GM12892 (cell line): ENCODE data around the gene ARL6IP4.

ENCODE experiments used
- DNase-seq: peaks from one replicate; pipeline ENCODE4 v3.0.0; 2011; ENCODE audit not compliant: insufficient read length
- FAIRE-seq: peaks from 2 replicates; lab custom pipeline; 2011; peaks lifted over from hg19 to GRCh38; lab: Jason Lieb, UNC
- POLR2A ChIP-seq: IDR thresholded peaks from 2 replicates; pipeline ENCODE4 v1.6.1; 2011; ENCODE audit warnings: low read depth, low read length, control low read depth
- POLR2AphosphoS5 ChIP-seq: IDR thresholded peaks from 2 replicates; pipeline ENCODE4 v1.6.1; 2011; ENCODE audit warnings: low read depth, low read length, control low read depth
- TAF1 ChIP-seq: IDR thresholded peaks from 2 replicates; pipeline ENCODE4 v1.6.1; 2011; ENCODE audit warnings: low read depth, mild to moderate bottlenecking, control low read depth, low read length, borderline replicate concordance

The ARL6IP4 gene

GRCh38 chr12:122988612-122989212 lies 8.2 kb downstream of the ARL6IP4 start:
- DNase-seq, result no peak
- FAIRE-seq, result no peak
- TF ChIP-seq POLR2A (no peak), TAF1 (no peak), POLR2AphosphoS5 (no peak)

- no peak for FAIRE-seq
- no peak for TF ChIP-seq TAF1
- no peak for TF ChIP-seq POLR2A
- TF ChIP-seq POLR2AphosphoS5, result no peak
- no peak for DNase-seq
Observed at GRCh38 chr12:122989225-122989839, 8.9 kb downstream of the ARL6IP4 start.

- DNase-seq, result no peak
- no peak for TF ChIP-seq TAF1
- TF ChIP-seq POLR2A, result no peak
- TF ChIP-seq POLR2AphosphoS5, result no peak
- FAIRE-seq, result no peak
Observed at GRCh38 chr12:122989874-122990419, 9.5 kb downstream of the ARL6IP4 start.

- no peak for DNase-seq
- no peak for FAIRE-seq
- TF ChIP-seq POLR2AphosphoS5 (no peak), POLR2A (no peak), TAF1 (no peak)
Observed at GRCh38 chr12:122990561-122990960, 10.1 kb downstream of the ARL6IP4 start.

- TF ChIP-seq TAF1 (no peak), POLR2A (no peak), POLR2AphosphoS5 (no peak)
- DNase-seq (no peak), FAIRE-seq (no peak)
Observed at GRCh38 chr12:122990961-122991622, 10.6 kb downstream of the ARL6IP4 start.

- DNase-seq (no peak), FAIRE-seq (no peak)
- no peak for TF ChIP-seq TAF1
- TF ChIP-seq POLR2A, result no peak
- no peak for TF ChIP-seq POLR2AphosphoS5
Observed at GRCh38 chr12:122991623-122992275, 11.3 kb downstream of the ARL6IP4 start.

GRCh38 chr12:122992386-122992785 lies 11.9 kb downstream of the ARL6IP4 start:
- TF ChIP-seq POLR2A (no peak), TAF1 (no peak), POLR2AphosphoS5 (no peak)
- FAIRE-seq (no peak), DNase-seq (no peak)

GRCh38 chr12:122994140-122994675 lies 13.7 kb downstream of the ARL6IP4 start:
- DNase-seq (no peak), FAIRE-seq (no peak)
- TF ChIP-seq POLR2AphosphoS5 (no peak), POLR2A (no peak), TAF1 (no peak)

- DNase-seq (no peak), FAIRE-seq (no peak)
- TF ChIP-seq TAF1, result no peak
- no peak for TF ChIP-seq POLR2AphosphoS5
- TF ChIP-seq POLR2A, result no peak
Observed at GRCh38 chr12:122994781-122995502, 14.5 kb downstream of the ARL6IP4 start.

GRCh38 chr12:122995503-122996187 lies 15.2 kb downstream of the ARL6IP4 start:
- no peak for FAIRE-seq
- DNase-seq, result no peak
- no peak for TF ChIP-seq POLR2AphosphoS5
- TF ChIP-seq POLR2A, result no peak
- TF ChIP-seq TAF1, result no peak

- no peak for DNase-seq
- TF ChIP-seq POLR2A, result no peak
- TF ChIP-seq TAF1, result no peak
- TF ChIP-seq POLR2AphosphoS5, result no peak
- no peak for FAIRE-seq
Observed at GRCh38 chr12:122996188-122996601, 15.7 kb downstream of the ARL6IP4 start.
